Mesodermal cell (in vitro differentiated cells): ENCODE results near the gene WFS1.

Experiments used
- H3K27ac ChIP-seq: 2 replicates; pipeline ENCODE4 v1.7.0; 2013; ENCODE audit warnings: mild to moderate bottlenecking, low read depth, low read length, moderate library complexity; ENCODE audit not compliant: severe bottlenecking
- H3K36me3 ChIP-seq: 2 replicates; pipeline ENCODE4 v1.7.1; 2013; ENCODE audit warnings: mild to moderate bottlenecking, low read length, moderate library complexity; ENCODE audit not compliant: control insufficient read depth, insufficient read depth
- H3K4me1 ChIP-seq: one replicate; pipeline ENCODE4 v1.7.1; 2013; ENCODE audit warnings: mild to moderate bottlenecking, low read length; ENCODE audit not compliant: insufficient read depth, control insufficient read depth, poor library complexity, severe bottlenecking
- H3K4me3 ChIP-seq: 2 replicates; pipeline ENCODE4 v1.7.0; 2013; ENCODE audit warnings: low read length, control low read depth, mild to moderate bottlenecking; ENCODE audit not compliant: insufficient read depth, poor library complexity, severe bottlenecking; ENCODE audit errors: extremely low read depth
- H3K9me3 ChIP-seq: 2 replicates; pipeline ENCODE4 v1.7.1; 2013; ENCODE audit warnings: mild to moderate bottlenecking, low read length, moderate library complexity; ENCODE audit not compliant: control insufficient read depth
- WGBS, 2 experiments: methylation state at CpG; one replicate each; pipeline ENCODE4 v1.1.5; 2013; ENCODE audit warnings: missing lambda C conversion rate in 2 of 2; ENCODE audit not compliant: insufficient coverage in 2 of 2; 5-methylcytosine and 5-hydroxymethylcytosine counted together

WFS1 gene

GRCh38 chr4:6351246-6352000 is 81.8 kb downstream of the WFS1 start:
- whole genome bisulfite sequencing, 2 experiments: 95 to 96% methylated on average over 20 of the region's 22 CpGs
- Histone ChIP-seq H3K4me3 (no peak overlapping the region), H3K36me3 (no peaks in the 10 kb centered on the region), H3K9me3 (no peaks in the 10 kb centered on the region), H3K4me1 (no peaks in the 10 kb centered on the region), H3K27ac (no peak overlapping the region)

GRCh38 chr4:6352031-6352692 is 82.5 kb downstream of the WFS1 start:
- Histone ChIP-seq H3K9me3 (no peaks in the 10 kb centered on the region), H3K4me3 (no peak overlapping the region)
- 80 to 85% methylated on average over 12 of the region's 13 CpGs for WGBS, 2 experiments

More at GRCh38 chr4:6352031-6352692, 82.5 kb downstream of the WFS1 start:
- Histone ChIP-seq H3K27ac (no peak overlapping the region), H3K36me3 (no peaks in the 10 kb centered on the region), H3K4me1 (no peaks in the 10 kb centered on the region)
